Measurements from ENCODE around the gene DTX3. TPM values are rescaled to one million over a fixed set of nuclear protein-coding genes. Genes with fewer than 3 reads are reported as not detected.

The DTX3 gene
- total and polyA plus RNA-seq, 2 of the 13 experiments (the other 11 are each of a cell fraction or from before 2014, with no cell fraction given): 9.0 to 27.2 TPM

DNA sequence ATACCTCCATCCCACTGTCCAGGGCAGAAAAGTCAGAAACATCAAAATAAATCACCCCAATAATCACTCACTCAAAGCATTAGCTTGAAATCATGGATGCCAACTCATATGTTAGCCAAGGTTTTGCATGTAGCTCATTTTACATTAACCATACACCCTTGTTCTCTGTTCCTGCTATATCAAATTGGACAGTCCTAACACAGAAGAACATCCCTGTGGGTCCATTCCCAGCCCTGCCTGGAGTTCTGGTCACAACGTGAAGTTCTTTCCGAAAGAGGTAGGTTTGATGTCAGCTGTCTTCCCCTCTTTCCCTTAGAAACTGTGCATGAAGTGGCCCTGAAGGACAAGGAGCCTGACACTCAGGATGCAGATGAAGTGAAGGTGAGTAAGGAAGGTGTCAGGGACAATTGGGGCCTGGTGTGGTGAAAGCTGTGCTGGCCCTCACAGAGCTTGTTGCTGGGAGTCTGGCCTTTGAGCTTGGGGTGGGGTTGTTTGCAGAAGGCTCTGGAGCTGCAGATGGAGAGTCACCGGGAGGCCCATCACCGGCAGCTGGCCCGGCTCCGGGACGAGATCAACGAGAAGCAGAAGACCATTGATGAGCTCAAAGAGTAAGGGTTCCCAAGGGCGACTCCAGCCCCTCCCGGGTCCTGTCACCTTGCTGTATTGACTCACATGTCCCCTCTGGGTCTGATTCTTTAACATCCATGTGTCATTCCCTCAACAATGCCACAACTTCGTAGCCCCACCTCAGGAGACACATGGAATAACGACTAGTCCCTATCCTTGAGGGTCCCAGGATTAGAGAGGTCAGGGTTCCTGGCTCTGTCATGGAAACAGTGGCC is 28.6 kb upstream of the DTX3 start (continued):
- TF ChIP-seq, protein P1, sequence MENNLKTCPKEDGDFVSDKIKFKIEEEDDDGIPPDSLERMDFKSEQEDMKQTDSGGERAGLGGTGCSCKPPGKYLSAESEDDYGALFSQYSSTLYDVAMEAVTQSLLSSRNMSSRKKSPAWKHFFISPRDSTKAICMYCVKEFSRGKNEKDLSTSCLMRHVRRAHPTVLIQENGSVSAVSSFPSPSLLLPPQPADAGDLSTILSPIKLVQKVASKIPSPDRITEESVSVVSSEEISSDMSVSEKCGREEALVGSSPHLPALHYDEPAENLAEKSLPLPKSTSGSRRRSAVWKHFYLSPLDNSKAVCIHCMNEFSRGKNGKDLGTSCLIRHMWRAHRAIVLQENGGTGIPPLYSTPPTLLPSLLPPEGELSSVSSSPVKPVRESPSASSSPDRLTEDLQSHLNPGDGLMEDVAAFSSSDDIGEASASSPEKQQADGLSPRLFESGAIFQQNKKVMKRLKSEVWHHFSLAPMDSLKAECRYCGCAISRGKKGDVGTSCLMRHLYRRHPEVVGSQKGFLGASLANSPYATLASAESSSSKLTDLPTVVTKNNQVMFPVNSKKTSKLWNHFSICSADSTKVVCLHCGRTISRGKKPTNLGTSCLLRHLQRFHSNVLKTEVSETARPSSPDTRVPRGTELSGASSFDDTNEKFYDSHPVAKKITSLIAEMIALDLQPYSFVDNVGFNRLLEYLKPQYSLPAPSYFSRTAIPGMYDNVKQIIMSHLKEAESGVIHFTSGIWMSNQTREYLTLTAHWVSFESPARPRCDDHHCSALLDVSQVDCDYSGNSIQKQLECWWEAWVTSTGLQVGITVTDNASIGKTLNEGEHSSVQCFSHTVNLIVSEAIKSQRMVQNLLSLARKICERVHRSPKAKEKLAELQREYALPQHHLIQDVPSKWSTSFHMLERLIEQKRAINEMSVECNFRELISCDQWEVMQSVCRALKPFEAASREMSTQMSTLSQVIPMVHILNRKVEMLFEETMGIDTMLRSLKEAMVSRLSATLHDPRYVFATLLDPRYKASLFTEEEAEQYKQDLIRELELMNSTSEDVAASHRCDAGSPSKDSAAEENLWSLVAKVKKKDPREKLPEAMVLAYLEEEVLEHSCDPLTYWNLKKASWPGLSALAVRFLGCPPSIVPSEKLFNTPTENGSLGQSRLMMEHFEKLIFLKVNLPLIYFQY (CRISPR knock-in tag; IDR thresholded peaks at IDR 0.05; ENCODE audit: borderline replicate concordance): peak; percentile 94
- TF ChIP-seq, protein P2, sequence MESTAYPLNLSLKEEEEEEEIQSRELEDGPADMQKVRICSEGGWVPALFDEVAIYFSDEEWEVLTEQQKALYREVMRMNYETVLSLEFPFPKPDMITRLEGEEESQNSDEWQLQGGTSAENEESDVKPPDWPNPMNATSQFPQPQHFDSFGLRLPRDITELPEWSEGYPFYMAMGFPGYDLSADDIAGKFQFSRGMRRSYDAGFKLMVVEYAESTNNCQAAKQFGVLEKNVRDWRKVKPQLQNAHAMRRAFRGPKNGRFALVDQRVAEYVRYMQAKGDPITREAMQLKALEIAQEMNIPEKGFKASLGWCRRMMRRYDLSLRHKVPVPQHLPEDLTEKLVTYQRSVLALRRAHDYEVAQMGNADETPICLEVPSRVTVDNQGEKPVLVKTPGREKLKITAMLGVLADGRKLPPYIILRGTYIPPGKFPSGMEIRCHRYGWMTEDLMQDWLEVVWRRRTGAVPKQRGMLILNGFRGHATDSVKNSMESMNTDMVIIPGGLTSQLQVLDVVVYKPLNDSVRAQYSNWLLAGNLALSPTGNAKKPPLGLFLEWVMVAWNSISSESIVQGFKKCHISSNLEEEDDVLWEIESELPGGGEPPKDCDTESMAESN (CRISPR knock-in tag; conservative IDR thresholded peaks at IDR 0.05): no peak
- TF ChIP-seq PHF20 (CRISPR knock-in tag; IDR thresholded peaks at IDR 0.05) (peak; percentile 56; the same call in 1 of the 2 replicates), ZNF329 (CRISPR knock-in tag; IDR thresholded peaks at IDR 0.05; ENCODE audit: low read depth) (0 out of 2 replicates have a peak, but pooled peaks have one; percentile 59), KDM6A (CRISPR knock-in tag; IDR thresholded peaks at IDR 0.05; ENCODE audit: low read depth) (peak; percentile 59; the same call in 1 of the 2 replicates), NR2F6 (IDR thresholded peaks at IDR 0.05) (no peak; the same call in 1 of the 2 replicates), NR2F6 (CRISPR knock-in tag; IDR thresholded peaks at IDR 0.05) (peak; percentile 59; the same call in 1 of the 2 replicates), NFKBIZ (CRISPR knock-in tag; IDR thresholded peaks at IDR 0.05) (0 out of 2 replicates have a peak, but pooled peaks have one; percentile 49), CREB1 (IDR thresholded peaks at IDR 0.05) (no peak), CREB1 (CRISPR knock-in tag; IDR thresholded peaks at IDR 0.05) (no peak), NONO (IDR thresholded peaks at IDR 0.05) (no peak), NONO (CRISPR knock-in tag; conservative IDR thresholded peaks at IDR 0.05) (peak; percentile 70; the same call in 1 of the 2 replicates), ZBTB1 (CRISPR knock-in tag; IDR thresholded peaks at IDR 0.05; ENCODE audit: borderline replicate concordance) (no peak), NBN (conservative IDR thresholded peaks at IDR 0.05) (no peak)
- TF ChIP-seq, protein P3, sequence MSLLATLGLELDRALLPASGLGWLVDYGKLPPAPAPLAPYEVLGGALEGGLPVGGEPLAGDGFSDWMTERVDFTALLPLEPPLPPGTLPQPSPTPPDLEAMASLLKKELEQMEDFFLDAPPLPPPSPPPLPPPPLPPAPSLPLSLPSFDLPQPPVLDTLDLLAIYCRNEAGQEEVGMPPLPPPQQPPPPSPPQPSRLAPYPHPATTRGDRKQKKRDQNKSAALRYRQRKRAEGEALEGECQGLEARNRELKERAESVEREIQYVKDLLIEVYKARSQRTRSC (CRISPR knock-in tag; IDR thresholded peaks at IDR 0.05; ENCODE audit: low read depth): no peak
- TF ChIP-seq, protein P4, sequence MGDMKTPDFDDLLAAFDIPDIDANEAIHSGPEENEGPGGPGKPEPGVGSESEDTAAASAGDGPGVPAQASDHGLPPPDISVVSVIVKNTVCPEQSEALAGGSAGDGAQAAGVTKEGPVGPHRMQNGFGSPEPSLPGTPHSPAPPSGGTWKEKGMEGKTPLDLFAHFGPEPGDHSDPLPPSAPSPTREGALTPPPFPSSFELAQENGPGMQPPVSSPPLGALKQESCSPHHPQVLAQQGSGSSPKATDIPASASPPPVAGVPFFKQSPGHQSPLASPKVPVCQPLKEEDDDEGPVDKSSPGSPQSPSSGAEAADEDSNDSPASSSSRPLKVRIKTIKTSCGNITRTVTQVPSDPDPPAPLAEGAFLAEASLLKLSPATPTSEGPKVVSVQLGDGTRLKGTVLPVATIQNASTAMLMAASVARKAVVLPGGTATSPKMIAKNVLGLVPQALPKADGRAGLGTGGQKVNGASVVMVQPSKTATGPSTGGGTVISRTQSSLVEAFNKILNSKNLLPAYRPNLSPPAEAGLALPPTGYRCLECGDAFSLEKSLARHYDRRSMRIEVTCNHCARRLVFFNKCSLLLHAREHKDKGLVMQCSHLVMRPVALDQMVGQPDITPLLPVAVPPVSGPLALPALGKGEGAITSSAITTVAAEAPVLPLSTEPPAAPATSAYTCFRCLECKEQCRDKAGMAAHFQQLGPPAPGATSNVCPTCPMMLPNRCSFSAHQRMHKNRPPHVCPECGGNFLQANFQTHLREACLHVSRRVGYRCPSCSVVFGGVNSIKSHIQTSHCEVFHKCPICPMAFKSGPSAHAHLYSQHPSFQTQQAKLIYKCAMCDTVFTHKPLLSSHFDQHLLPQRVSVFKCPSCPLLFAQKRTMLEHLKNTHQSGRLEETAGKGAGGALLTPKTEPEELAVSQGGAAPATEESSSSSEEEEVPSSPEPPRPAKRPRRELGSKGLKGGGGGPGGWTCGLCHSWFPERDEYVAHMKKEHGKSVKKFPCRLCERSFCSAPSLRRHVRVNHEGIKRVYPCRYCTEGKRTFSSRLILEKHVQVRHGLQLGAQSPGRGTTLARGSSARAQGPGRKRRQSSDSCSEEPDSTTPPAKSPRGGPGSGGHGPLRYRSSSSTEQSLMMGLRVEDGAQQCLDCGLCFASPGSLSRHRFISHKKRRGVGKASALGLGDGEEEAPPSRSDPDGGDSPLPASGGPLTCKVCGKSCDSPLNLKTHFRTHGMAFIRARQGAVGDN (CRISPR knock-in tag; IDR thresholded peaks at IDR 0.05): peak; percentile 98
- TF ChIP-seq, protein P5, sequence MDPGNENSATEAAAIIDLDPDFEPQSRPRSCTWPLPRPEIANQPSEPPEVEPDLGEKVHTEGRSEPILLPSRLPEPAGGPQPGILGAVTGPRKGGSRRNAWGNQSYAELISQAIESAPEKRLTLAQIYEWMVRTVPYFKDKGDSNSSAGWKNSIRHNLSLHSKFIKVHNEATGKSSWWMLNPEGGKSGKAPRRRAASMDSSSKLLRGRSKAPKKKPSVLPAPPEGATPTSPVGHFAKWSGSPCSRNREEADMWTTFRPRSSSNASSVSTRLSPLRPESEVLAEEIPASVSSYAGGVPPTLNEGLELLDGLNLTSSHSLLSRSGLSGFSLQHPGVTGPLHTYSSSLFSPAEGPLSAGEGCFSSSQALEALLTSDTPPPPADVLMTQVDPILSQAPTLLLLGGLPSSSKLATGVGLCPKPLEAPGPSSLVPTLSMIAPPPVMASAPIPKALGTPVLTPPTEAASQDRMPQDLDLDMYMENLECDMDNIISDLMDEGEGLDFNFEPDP (CRISPR knock-in tag; conservative IDR thresholded peaks at IDR 0.05): no peak

All from HepG2 (cell line).